HuH-7 (cell line): ENCODE measurements around the gene WWOX.

Experiments used
- DNase-seq: peaks from one replicate; pipeline ENCODE4 v3.0.0; 2011; ENCODE audit warnings: low spot score

The WWOX gene

DNA sequence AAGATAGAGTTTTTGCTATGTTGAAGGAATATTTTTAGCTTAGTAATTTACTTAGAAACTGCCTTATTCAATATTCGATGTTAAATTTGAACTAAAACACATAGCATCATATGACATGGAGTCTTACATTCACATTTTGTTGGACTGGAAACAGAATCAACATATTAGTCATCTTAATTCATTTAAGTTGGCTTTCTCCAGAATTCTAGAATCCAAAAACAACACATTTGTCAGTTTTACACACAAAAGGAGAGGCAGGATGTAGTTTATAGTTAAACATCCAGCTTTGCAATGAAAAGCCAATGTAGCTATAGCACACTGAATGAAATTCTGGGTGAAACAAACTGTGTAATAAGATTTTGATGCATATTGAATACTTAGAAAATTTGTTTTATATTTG, 43.3 kb downstream of the WWOX start:
- DNase-seq: no peak

DNA sequence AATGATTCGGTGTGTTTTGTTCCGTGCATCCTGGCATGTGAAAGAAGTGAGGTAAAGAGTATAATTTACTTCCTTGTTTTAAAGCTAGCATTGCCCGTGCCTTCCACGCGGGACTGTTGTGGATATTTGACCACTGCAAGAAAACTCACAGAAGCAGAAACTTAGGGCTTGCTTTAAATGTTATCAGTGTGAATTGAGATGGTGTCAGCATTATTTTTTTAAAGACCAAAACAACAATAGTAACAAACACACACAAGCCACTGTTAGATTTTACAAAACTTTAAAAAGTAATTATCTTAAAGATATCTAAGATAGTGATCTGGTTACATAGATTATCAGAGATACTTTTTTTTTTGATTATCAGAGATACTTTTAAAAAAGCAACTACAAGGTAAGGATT, 47.4 kb downstream of the WWOX start:
- no peak for DNase-seq

DNA sequence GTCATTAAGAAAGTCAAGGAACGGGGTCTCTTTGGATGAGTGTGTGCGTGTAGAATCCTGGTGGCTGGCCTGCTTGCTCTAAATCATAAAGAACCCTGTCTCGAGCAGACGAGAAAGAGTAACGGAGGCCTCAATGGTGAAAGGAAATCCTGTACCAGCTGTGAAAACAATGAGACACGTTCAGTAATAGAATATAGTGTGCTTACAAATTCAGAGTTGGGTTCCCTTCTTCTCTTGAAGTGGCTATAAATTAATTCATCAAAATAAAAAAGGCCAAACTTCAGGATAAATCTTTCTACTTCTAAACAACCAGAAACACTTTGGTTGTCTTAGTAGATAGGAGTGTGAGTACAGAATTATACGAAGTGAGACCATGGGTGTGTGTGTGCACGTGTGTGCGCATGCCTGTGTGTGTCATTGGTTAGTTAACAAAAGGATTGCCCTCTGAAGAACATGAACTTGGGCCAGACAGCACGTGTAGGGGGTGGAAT, 48.5 kb downstream of the WWOX start:
- DNase-seq: no peak

DNA sequence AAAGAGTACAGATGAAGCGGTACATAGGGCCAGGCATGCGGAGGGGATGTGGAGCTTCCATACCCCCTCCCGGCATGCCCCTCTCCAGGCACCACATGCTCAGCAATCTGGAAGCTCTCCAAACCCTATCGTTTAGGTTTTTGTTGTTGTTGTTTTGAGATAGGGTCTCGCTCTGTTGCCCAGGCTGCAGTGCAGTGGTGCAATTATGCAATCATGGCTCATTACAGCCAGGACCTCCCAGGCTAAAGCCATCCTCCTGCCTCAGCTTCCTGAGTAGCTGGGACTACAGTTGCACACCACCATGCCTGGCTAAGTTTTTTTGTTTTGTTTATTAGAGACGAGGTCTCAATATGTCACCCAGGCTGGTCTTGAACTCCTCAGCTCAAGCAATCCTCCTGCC, 50.8 kb downstream of the WWOX start:
- DNase-seq: no peak

DNA sequence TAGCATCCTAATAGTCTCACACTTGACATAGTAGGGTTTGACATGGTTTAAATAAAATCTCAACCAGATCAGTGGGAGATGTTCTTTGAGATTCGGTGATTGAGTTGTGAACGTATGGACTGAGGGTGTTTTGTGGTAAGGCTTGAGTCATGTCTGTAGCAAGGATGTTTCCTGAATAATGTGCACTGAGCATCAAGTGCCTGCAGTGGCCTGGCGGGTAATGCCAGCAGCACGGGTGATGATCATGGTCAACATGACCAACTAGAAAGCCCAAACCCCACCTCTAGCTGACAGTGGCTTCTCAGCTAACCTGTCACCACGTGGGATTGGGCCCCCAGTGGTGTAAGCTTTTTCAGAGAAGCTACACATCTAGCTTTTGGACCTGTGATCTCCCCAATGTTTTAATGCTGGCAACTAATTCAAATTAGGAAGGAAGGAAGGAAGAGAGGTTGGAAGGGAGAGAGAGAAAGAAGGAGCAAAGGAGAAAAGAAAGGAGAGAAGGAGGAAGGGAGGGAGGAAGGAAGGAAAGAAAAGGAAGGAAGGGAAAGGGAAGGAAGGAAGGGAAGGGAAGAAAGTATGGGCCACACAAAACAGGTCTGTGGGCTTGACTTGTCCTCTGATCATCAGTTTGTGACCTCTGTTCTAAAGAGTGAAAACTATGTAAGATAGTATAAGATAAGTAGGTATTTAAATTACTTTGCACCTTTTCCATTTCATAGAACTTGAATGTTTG, 55.4 kb downstream of the WWOX start:
- DNase-seq: no peak

DNA sequence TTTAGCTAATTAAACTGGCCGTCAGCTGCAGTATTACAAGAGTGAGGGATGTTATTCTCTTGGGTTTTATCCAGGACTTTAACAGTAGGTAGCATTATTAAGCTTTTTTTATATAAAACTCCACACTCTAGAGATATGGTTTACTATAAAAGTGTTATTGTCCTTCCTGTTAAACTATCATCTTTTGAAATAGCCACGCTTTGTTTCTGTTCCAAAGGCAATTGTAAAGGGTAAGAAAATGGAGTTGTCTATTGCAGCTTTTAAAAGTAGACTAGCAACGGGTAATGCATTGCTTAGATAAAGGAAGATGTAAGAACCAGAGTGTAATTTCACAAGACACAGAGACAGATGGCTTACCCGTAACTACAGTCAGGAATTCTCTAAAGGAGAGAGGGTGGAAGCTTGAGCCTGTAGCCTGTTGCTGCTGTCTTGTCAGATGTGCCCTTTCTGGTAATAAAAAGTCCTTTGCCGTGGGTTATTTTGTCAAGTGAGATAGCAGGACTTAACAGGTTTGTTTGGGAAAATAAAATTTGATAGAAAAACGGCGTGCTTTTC, 56.4 kb downstream of the WWOX start:
- DNase-seq: no peak

DNA sequence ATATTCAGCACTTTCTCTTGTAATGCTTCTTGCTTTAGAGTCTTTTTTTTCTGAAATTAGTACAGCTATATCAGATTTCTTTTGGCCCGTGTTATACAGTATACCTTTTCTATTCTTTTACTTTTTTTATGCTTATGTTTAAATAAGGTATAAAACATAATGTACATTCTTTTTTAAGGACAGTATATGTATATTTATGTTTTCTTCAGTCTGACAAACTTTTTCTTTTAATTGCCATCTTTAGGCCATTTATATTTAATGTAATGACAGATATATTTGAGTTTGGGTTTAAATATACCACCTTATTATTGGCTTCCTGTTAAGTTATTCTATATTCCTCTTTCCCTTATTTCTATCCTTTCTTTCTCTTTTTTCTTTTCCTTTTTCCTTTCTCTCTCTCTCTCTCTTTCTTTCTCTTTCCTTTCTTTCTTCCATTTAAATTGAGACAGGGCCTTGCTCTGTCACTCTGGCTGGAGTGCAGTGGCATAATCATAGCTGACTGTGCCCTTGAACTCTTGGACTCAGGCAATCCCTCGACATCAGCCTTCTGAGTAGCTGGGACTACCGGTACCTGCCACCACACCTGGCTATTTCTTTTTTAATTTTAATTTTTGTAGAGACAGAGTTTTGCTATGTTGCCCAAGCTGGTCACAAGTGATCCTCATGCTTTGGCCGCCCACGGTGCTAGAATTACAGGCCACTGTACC, 61.7 kb downstream of the WWOX start:
- no peak for DNase-seq

DNA sequence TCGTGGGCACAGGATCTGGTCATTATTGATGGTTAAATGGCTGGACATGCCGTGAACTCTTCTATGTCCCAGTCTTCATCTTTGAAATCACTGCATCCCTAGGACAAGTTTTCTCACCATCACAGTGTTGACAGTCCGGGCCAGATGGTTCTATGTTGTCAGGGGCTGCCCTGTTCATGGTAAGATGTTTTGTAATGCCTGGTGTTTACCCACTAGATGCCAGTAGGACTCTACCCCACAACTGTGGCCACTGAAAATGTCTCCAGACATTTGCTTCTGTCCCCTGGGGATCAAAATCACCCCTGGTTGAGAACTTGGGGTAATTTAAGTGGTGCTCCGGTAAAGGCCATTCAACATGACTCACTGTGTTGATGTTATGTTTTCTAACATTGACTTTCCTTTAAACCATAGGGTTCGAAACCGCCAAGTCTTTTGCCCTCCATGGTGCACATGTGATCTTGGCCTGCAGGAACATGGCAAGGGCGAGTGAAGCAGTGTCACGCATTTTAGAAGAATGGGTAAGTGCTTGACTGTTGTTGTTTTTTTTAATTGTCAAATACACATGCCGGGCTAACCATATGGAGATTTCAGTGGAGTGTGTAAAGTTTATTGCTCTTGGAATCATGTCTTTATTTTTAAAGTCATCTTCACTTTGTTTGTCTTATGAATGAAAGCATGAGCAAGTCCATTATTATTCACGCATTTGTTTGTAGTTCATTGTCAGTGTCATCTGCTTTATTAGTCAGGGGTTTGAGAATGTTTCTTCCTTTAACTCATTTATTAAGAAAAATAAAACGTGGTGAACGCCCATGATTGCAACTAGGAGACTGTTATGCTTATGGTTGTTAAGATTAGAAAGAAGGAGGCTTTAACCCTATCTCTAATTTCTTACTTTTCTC, 64.6 kb downstream of the WWOX start:
- DNase-seq: no peak

DNA sequence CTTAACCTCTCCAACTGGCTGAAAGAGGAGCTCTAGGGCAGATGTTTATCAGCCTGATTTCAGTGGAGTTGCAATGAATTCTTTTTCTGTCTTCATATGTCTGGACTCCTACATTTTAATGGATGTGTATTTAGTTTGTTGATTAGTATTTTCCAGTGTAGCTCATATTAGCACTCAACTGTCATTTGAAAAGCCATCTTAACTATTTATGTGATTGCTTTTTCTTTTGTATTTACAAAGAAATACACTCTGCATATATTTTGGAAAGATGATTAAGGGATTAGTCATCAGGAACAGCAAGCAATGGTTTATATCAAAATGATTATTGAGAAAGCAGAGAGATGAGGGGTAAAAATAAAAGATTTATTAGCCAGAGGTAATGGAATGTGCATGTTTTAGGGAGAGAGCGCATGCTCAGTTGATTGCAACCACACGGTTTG, 71.1 kb downstream of the WWOX start:
- DNase-seq: no peak

DNA sequence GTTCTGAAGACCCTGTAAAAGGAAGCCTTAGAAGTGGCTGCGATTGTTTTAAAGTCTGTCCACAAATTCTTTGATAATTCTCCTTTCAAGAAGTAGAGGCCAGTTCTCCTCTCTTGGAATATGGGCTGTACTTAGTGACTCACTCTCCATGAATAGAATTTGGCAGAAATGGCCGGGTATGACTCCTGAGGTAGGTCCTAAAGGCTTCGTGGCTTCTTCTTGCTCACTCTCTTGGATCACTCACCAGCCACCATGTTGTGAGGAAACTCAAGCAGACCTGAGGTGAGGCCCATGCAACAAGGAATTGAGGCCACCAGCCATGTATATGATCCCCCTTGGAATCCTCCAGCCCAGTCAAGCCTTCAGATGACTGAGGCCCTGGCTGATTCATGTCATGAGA, 75.8 kb downstream of the WWOX start:
- no peak for DNase-seq

DNA sequence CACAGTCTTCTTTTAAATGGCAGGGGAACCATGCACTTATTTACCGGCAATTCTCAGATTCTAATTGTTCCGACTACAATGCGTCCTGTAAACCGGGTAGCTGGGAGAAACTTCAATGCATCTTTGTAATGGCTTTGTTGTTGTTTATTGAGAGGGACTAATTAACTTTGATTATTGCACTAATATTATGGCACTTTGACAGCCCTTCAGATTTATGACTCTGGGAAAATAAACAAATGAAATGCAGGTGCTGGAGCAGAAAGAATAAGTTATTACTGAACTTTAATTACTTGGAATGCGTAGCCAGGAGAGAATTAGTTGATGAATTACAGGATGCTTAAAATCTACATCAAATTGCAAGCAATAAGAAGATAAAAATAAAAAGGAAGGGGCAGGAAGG, 77.0 kb downstream of the WWOX start:
- DNase-seq: no peak

DNA sequence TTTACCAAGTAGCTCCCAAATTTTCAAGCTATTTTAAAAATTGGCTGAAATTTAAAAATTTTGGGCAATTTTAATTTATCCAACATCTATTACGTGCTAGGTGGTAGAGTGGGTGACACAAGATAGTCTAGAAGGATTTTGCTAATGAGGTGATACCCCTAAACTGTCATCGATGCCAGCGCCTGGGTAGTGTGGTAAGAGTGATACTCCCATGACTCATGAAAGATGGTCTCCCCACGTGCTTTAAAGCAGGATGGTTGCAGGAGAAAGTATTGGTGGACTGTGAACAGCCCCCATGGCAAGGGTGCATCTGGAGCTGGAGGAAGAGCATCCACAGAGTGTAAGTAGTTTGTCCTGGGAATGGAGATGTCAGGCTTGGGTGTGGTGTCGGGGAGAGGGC, 77.8 kb downstream of the WWOX start:
- DNase-seq: no peak

DNA sequence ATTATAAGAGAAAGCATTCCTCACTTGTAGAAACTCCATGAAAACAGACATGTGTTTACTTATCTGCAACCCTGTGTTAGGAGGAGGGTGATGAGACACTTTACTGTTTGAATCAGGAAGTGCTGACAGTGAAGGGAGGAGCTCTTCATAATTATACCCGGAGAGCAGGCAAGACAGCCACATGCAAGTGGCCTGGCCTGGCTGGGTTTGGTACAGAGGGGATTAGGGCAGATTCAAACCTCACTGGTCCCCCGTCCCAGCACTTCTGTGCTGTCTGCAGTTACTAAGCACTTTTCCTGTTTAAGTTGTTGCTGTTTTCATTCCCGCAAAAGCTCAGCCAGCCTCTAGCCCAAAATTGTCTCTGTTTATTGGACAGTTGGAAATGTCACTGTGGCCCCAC, 78.5 kb downstream of the WWOX start:
- DNase-seq: peak; percentile 26

DNA sequence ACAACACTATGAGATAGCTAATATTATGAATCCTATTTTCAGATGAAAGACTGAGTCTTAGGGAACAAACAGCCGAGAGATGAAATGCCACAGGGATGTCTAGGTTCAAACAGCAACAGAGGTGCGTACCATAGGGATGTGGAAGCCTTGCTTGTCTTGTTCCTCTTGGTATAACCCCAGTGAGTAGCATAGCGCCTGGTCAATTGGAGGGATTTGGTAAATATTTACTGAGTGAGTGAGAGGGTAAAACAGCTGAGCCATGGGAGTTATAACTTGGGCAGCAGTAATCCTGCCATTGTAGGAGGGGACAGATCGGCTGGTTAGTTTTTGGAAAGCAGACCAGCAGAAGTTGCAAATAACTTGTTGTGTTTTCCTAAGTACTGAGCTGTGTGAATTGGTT, 80.2 kb downstream of the WWOX start:
- DNase-seq: no peak

DNA sequence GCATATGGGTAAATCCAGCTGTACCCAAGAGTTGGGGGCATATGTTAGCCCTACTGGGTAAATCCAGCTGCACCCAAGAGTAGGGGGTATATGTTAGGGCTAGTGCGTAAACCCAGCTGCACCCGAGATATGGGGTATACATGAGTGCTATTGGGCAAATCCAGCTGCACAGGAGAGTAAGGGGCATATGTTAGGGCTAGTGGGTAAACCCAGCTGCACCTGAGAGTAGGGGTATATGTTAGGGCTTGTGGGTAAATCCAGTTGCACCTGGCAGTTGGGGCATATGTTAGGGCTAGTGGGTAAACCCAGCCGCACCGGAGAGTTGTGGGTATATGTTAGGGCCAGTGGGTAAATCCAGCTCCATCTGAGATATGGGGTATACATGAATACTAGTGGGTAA, 80.9 kb downstream of the WWOX start:
- DNase-seq: no peak

DNA sequence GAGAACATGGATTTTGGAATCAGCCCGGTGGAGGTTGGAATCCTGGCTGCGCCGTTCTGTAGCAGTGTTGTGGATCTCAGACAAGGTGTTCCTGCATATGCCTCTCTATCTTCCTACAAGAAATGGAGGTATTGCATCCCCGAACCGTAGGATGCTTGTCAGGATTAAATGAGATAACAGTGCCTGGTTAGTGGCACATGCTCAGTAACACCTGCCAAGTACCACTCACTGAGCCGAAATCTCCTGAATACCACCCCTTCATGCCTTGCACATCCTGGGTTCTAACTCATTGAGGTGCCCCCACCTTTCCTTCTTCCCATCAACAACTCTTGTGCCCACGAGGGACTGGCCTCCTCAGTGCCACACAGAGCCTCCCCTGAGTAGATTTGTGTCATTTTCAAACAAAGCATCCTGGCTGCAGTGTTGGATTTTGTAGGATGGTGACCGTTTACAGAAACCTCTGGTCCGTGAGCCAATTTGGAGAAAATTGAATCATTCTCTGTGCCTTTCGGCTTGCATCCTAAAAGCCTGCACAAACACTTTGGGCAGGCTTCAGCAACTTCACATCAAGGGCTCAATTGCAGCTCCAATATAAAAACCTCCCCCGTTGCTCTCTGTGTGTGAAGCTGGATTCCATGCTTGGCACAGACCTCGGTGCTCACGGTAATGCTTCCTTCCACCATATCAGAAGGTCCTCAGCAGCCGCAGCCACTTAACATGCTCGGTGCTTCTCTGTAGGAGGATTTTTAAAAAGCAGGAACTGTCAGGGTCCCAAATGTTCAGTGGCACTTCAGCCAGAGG, 84.2 kb downstream of the WWOX start:
- DNase-seq: no peak

DNA sequence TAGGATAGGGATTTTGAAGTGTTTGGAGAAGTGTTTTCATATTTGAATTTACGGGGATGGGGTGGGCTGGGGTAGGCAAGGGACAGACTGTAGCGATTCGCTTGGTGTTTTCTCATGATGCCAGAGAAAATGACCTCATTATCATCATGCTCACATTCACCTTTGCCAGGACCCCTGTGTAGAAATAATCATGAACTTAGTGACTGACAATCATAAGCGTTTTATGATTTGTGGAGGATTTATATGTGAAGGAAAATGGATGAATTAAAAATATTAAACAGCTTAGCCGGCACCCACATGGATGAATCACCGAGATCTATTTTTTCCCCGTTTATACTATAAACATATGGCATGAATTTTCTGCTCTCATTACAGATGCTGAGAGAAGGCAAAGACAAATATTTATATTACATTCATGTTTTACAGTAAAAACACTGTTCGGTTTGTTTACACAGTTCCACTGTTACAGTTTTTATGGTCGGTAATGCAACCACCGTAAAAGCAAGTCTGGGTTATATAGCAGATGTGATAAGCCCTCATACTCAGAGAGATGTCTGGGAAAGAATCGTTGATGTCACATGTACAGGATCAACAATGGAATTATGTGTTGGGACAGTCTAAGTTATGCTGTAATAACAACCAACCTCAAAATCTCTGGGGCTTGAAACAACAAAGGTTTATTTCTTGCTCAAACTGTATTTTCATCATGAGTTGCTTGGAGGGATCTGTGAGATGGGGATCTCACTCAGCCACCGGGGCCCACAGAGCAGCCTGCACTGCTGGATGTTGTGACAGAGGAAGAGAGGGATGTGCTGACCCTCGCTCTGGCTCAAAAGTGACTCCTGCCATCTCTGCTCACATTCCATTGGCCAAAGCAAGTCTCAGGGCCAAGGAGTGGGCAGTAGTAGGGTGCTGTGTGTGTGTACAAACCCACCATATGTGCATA, 85.1 kb downstream of the WWOX start:
- DNase-seq: peak; percentile 61

DNA sequence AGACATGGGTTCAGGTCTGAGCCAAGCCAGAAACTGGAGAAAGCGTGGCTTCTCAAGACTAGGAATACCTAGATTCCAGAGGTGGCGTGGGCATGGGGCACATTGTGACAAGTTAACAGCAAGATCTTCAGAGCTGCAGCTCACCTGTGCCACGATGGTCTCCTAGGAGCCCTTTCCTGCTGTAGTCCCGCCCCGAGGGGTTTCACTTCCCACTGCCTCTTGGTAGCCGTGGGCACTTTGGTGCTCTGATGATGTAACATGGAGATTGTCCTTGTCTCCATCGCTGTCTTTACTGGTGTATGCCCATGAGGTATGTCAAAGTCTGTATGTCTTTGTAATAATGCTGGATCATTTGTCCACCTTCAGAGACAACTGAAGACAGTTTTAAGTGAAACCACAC, 89.7 kb downstream of the WWOX start:
- DNase-seq: no peak

DNA sequence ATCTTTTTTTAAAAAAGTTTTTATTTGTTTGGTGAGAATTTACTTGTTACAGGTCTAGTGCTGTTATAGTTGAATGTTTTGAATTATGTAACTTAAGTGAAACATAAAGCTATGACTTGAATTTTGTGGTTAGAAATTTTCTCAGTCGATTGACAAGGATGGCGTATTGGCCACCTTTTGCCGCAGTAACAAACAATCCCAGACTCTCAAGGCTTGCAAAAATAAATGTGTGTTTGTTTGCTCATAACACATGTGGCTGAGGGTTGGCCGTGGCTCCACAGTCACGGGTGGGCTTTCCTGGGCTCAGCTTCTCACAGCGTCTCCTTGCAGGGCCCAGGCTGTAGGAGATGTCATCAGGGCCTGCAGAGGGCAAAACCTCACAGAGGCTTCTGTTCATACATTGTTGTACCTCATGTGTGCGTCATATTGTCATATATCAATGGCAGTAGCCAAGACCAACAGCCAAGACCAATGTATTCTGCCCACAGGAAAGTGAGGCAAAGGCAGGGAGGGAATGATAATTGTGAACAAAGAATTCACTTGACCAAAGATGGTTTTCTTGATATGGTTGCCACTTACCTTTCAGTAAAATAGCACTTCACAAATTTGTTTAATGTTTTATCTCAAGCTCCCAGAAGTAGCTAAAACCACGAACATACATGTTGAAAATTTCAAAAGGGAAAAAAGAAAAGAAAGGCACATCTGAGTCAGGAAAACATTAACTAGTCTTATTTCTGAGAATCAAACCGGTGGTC, 93.5 kb downstream of the WWOX start:
- no peak for DNase-seq

DNA sequence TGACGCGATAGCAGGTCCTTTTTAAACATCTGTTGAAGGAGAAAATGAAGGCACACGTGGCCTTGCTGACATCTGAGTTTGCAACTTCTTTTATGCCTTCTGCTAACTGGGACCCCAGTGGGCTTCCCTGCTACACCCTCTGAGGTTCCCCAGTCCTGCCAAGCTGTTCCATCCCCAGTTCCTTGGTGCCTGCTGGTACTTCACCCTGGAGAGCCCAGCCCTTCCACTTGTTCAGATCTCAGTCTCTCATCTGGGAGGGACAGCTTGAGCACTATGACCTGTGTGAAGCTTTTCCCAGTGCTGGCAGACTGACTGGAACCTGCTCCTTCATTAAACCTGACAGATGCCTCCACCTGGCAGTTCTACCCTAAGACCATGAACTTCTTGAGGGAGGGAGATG, 95.5 kb downstream of the WWOX start:
- DNase-seq: no peak
